Measurements from ENCODE around the gene AFF1.
"Not testable (repeated sequence)": the region's sequence is repeated elsewhere in the genome, so short reads cannot be mapped to it uniquely, and the experiment has no call there.

Gene AFF1

GRCh38 chr4:87017580-87018342 is 83.0 kb downstream of the AFF1 start:
- no peak for DNase-seq

GRCh38 chr4:87018753-87019152 is 83.9 kb downstream of the AFF1 start:
- DNase-seq: no peak

- DNase-seq: no peak
Measured at GRCh38 chr4:87019246-87019791, 84.5 kb downstream of the AFF1 start.

GRCh38 chr4:87019898-87020297 is 85.1 kb downstream of the AFF1 start:
- no peak for DNase-seq

- DNase-seq: no peak
Measured at GRCh38 chr4:87024201-87024600, 89.4 kb downstream of the AFF1 start.

GRCh38 chr4:87025023-87025613 is 90.3 kb downstream of the AFF1 start:
- no peak for DNase-seq

- DNase-seq: no peak
Measured at GRCh38 chr4:87025614-87026041, 90.8 kb downstream of the AFF1 start.

- DNase-seq: no peak
Measured at GRCh38 chr4:87026800-87027495, 92.1 kb downstream of the AFF1 start.

- DNase-seq: no peak
Measured at GRCh38 chr4:87029356-87029755, 94.5 kb downstream of the AFF1 start.

GRCh38 chr4:87030124-87030523 is 95.3 kb downstream of the AFF1 start:
- DNase-seq: no peak

GRCh38 chr4:87030755-87031441 is 96.1 kb downstream of the AFF1 start:
- no peak for DNase-seq

GRCh38 chr4:87031920-87032319 is 97.1 kb downstream of the AFF1 start:
- DNase-seq: no peak

GRCh38 chr4:87032884-87033533 is 98.2 kb downstream of the AFF1 start:
- no peak for DNase-seq

- DNase-seq: no peak
Measured at GRCh38 chr4:87033902-87034301, 99.1 kb downstream of the AFF1 start.

- DNase-seq: no peak
Measured at GRCh38 chr4:87034527-87034926, 99.7 kb downstream of the AFF1 start.

- DNase-seq: no peak
Measured at GRCh38 chr4:87035881-87036509, 101.2 kb downstream of the AFF1 start.

- no peak for DNase-seq
Measured at GRCh38 chr4:87036713-87037112, 101.9 kb downstream of the AFF1 start.

GRCh38 chr4:87037171-87037570 is 102.4 kb downstream of the AFF1 start:
- not testable (repeated sequence) for DNase-seq

- no peak for DNase-seq
Measured at GRCh38 chr4:87037671-87038334, 103.0 kb downstream of the AFF1 start.

GRCh38 chr4:87038837-87039615 is 104.2 kb downstream of the AFF1 start:
- DNase-seq: no peak

GRCh38 chr4:87041141-87041540 is 106.3 kb downstream of the AFF1 start:
- no peak for DNase-seq

Data from activated naive CD4-positive, alpha-beta T cell treated with Interleukin-2 at 50 U/mL for 16 hours (primary cell).